Lower lobe of right lung (tissue), 2 donors: ENCODE results near the gene FOXN1. TPM values are rescaled to one million over a fixed set of nuclear protein-coding genes. Genes with fewer than 3 reads are reported as not detected.

Experiments used
- ATAC-seq, 2 donors: fragments of 200-7000 bp; cut with Tn5 transposase; one replicate each; pipeline ENCODE4 v1.9.1; 2020 to 2022; ENCODE audit warnings: mild to moderate bottlenecking in 2 of 2, moderate library complexity in 2 of 2
- DNase-seq: peaks from one replicate; pipeline ENCODE4 v3.0.0-alpha.2; 2020
- H3K27ac ChIP-seq: fragments of 200-600 bp; one replicate; pipeline ENCODE4 v1.8.0; 2022
- H3K27me3 ChIP-seq: fragments of 200-600 bp; one replicate; pipeline ENCODE4 v1.8.0; 2022; ENCODE audit warnings: low read depth
- H3K36me3 ChIP-seq: fragments of 200-600 bp; one replicate; pipeline ENCODE4 v1.8.0; 2022; ENCODE audit warnings: mild to moderate bottlenecking
- H3K4me1 ChIP-seq: fragments of 200-600 bp; one replicate; pipeline ENCODE4 v1.8.0; 2022
- H3K4me3 ChIP-seq: fragments of 200-600 bp; one replicate; pipeline ENCODE4 v1.8.0; 2022; ENCODE audit warnings: mild to moderate bottlenecking
- H3K9me3 ChIP-seq: fragments of 200-600 bp; one replicate; pipeline ENCODE4 v1.8.0; 2022
- CTCF ChIP-seq: fragments of 200-600 bp; IDR thresholded peaks from one replicate; pipeline ENCODE4 v1.8.0; 2022; ENCODE audit warnings: antibody characterized with exemption, mild to moderate bottlenecking
- intact Hi-C: fragments of 100-400 bp; cut with DNase I; formaldehyde crosslinking; loops from one replicate; pipeline ENCODE4 v1.11.0; 2022
- total RNA-seq: library from RNA; stranded (reverse); fragmentation: NEBNext Ultra II Directional; extraction: Animal tissue kit (Norgen Biotek cat#: 25700); gene quantifications from one replicate; pipeline ENCODE4 v1.2.1, GENCODE V29; 2021
- donor health status: DM: no; HTN: yes; CAD: no; lungs with severe emphysema.

Gene FOXN1
- total RNA-seq, 1 donor from 2014 or later = 0.15 TPM

- H3K9me3 ChIP-seq = no peaks in the 10 kb centered on the region
- H3K27ac ChIP-seq = no peak overlapping the region
- no peak for DNase-seq
- H3K36me3 ChIP-seq = peaks cover 22% of the 10 kb centered on the region
- ATAC-seq = no peak
- intact Hi-C loops = no loop called here
- TF ChIP-seq CTCF = no peak
- H3K27me3 ChIP-seq = no peaks in the 10 kb centered on the region
- H3K4me1 ChIP-seq = peaks cover 43% of the 10 kb centered on the region
- no peak overlapping the region for H3K4me3 ChIP-seq
These were observed 61.5 kb downstream of the FOXN1 start for GRCh38 chr17:28567604-28568003.

- no peak for ATAC-seq
- H3K9me3 ChIP-seq = no peaks in the 10 kb centered on the region
These were observed 63.3 kb downstream of the FOXN1 start for GRCh38 chr17:28569446-28569845.

GRCh38 chr17:28570716-28571360, 64.7 kb downstream of the FOXN1 start:
- Histone ChIP-seq H3K4me1 (peaks cover 36% of the 10 kb centered on the region), H3K36me3 (peaks cover 5% of the 10 kb centered on the region), H3K27me3 (no peaks in the 10 kb centered on the region), H3K27ac (peak overlapping the region; percentile 85), H3K4me3 (peak overlapping the region; percentile 99), H3K9me3 (no peaks in the 10 kb centered on the region)
- no peak for TF ChIP-seq CTCF
- intact Hi-C loops = no loop called here
- DNase-seq = peak; percentile 54
- ATAC-seq = peak; percentile 57 to 58

More at GRCh38 chr17:28569446-28569845, 63.3 kb downstream of the FOXN1 start:
- Histone ChIP-seq H3K36me3 (peaks cover 5% of the 10 kb centered on the region), H3K27ac (no peak overlapping the region), H3K4me1 (peaks cover 36% of the 10 kb centered on the region), H3K27me3 (no peaks in the 10 kb centered on the region), H3K4me3 (no peak overlapping the region)
- intact Hi-C loops = no loop called here
- no peak for DNase-seq
- TF ChIP-seq CTCF = no peak

GRCh38 chr17:28571361-28572122, 65.4 kb downstream of the FOXN1 start, which contains the start of gene PIGS:
Gene PIGS, minus strand, starts transcription at chr17:28571524. Its CDS starts 28 bp downstream, at chr17:28571496.
- Histone ChIP-seq H3K9me3 (no peaks in the 10 kb centered on the region), H3K4me3 (peak within 1 kb of the TSS; percentile 99), H3K4me1 (peaks cover 40% of the 10 kb centered on the region), H3K27me3 (no peaks in the 10 kb centered on the region), H3K36me3 (peaks cover 3% of the 10 kb centered on the region), H3K27ac (peak within 1 kb of the TSS; percentile 85)
- intact Hi-C loops = no loop called here
- TF ChIP-seq CTCF = no peak
- peak; percentile 99 to 100 for ATAC-seq
- peak; percentile 98 for DNase-seq

- no peak for ATAC-seq
- intact Hi-C loops = no loop called here
- TF ChIP-seq CTCF = no peak
- H3K27me3 ChIP-seq = no peaks in the 10 kb centered on the region
- no peaks in the 10 kb centered on the region for H3K36me3 ChIP-seq
- peaks cover 36% of the 10 kb centered on the region for H3K4me1 ChIP-seq
- no peak for DNase-seq
- H3K4me3 ChIP-seq = peak overlapping the region; percentile 99
- peak overlapping the region; percentile 85 for H3K27ac ChIP-seq
- H3K9me3 ChIP-seq = no peaks in the 10 kb centered on the region
These were observed 66.3 kb downstream of the FOXN1 start for GRCh38 chr17:28572259-28573039.
